MCF 10A (cell line): ENCODE measurements around the gene RRM2. TPM values are rescaled to one million over a fixed set of nuclear protein-coding genes. Genes with fewer than 3 reads are reported as not detected.
"Not testable (repeated sequence)": the region's sequence is repeated elsewhere in the genome, so short reads cannot be mapped to it uniquely, and the experiment has no call there.

ENCODE experiments used
- BruUV-seq: library from RNA; stranded (reverse); fragments of 400-500 nt; replicated peaks from 2 replicates; lab custom pipeline; 2021; lab: Mats Ljungman, UMichigan
- CTCF ChIA-PET: fragments of 300-600 bp; sonication (Branson Sonifier 250); formaldehyde crosslinking; extraction: SDS; loops from one replicate; lab custom pipeline; 2021; ENCODE audit warnings: antibody characterized with exemption, inconsistent platforms; lab: Yijun Ruan, JAX
- POLR2A ChIA-PET: fragments of 300-600, 350-650 bp; sonication (Branson Sonifier 250); formaldehyde crosslinking; extraction: SDS; loops from one replicate; lab custom pipeline; 2020; ENCODE audit warnings: antibody characterized with exemption, inconsistent platforms; lab: Yijun Ruan, JAX
- DNase-seq: peaks from one replicate; pipeline ENCODE4 v3.0.0-alpha.2; 2018; ENCODE audit not compliant: unreplicated experiment
- H3K27ac Mint-ChIP-seq: one replicate; pipeline ENCODE4 v1.8.0; 2022; ENCODE audit warnings: mild to moderate bottlenecking, low read depth, mixed read lengths; ENCODE audit not compliant: unreplicated experiment
- H3K27me3 Mint-ChIP-seq: one replicate; pipeline ENCODE4 v1.8.0; 2022; ENCODE audit warnings: mixed read lengths; ENCODE audit not compliant: insufficient read depth, unreplicated experiment
- H3K36me3 Mint-ChIP-seq: one replicate; pipeline ENCODE4 v1.8.0; 2022; ENCODE audit warnings: mild to moderate bottlenecking, moderate library complexity, mixed read lengths; ENCODE audit not compliant: insufficient read depth, unreplicated experiment
- H3K4me1 Mint-ChIP-seq: one replicate; pipeline ENCODE4 v1.8.0; 2022; ENCODE audit warnings: mixed read lengths; ENCODE audit not compliant: insufficient read depth, unreplicated experiment
- H3K4me3 Mint-ChIP-seq: one replicate; pipeline ENCODE4 v1.8.0; 2022; ENCODE audit warnings: mild to moderate bottlenecking, moderate library complexity, mixed read lengths; ENCODE audit not compliant: unreplicated experiment
- H3K9me3 Mint-ChIP-seq: one replicate; pipeline ENCODE4 v1.8.0; 2022; ENCODE audit warnings: mixed read lengths; ENCODE audit not compliant: unreplicated experiment
- intact Hi-C: fragments of 100-400 bp; cut with micrococcal nuclease; formaldehyde crosslinking; loops from 2 replicates; pipeline ENCODE4 v1.14.1; 2022
- total RNA-seq: library from RNA; stranded (reverse); gene quantifications from 2 replicates; pipeline ENCODE4 v1.2.3, GENCODE V29; 2022
- TF ChIP-seq, protein P1 (sequence below): fragments of 200-600 bp; IDR thresholded peaks from one replicate; pipeline ENCODE4 v1.8.0; 2022; ENCODE audit warnings: antibody characterized with exemption, mild to moderate bottlenecking; ENCODE audit not compliant: unreplicated experiment

RRM2 gene
- total RNA-seq, 1 experiment from 2014 or later = 41.8 TPM

DNA sequence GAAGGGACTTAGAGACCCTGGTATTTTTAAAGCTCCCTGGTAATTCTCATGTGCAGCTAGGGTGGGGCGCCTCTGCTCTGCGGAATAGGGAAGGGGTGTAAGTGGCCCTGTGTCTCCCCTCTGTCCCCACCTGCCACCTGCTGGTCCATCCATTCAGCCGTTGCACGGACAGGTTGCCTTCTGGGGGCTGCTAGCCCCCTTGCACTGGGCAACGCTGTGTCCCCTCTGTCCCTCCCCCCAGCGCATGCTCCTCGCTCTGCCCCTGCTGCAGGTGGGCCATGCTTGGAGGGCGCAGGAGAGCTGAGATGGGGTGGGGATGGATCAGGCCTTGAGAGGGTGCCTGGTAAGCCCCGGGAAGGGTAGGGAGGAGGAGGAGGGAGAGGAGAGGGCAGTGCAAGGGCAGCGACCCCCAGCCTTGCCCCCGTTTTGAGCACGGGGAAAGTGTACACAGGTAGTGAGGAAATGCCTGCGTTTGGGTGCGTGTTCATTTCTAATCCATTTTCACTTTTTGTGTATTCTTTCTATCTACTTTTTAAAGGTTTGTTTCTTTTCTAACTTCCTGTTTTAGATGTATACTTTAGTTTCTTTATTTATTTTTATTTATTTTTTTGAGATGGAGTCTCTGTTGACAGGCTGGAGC, 23.9 kb downstream of the RRM2 start:
- CTCF ChIA-PET = interaction anchor here (0.7 to 1.5 kb wide), 3 partner anchors 81 to 289 kb away, joined by 3 to 5 read pairs (median 3); no protein-coding TSS in a partner anchor
- no peak for DNase-seq
- no peaks in the 10 kb centered on the region for H3K27me3 Mint-ChIP-seq
- H3K4me1 Mint-ChIP-seq = no peaks in the 10 kb centered on the region
- no TSS peak for BruUV-seq
- H3K27ac Mint-ChIP-seq = no peak overlapping the region
- peaks cover 4% of the 10 kb centered on the region for H3K36me3 Mint-ChIP-seq
- intact Hi-C loops = no loop called here
- TF ChIP-seq, protein P1, sequence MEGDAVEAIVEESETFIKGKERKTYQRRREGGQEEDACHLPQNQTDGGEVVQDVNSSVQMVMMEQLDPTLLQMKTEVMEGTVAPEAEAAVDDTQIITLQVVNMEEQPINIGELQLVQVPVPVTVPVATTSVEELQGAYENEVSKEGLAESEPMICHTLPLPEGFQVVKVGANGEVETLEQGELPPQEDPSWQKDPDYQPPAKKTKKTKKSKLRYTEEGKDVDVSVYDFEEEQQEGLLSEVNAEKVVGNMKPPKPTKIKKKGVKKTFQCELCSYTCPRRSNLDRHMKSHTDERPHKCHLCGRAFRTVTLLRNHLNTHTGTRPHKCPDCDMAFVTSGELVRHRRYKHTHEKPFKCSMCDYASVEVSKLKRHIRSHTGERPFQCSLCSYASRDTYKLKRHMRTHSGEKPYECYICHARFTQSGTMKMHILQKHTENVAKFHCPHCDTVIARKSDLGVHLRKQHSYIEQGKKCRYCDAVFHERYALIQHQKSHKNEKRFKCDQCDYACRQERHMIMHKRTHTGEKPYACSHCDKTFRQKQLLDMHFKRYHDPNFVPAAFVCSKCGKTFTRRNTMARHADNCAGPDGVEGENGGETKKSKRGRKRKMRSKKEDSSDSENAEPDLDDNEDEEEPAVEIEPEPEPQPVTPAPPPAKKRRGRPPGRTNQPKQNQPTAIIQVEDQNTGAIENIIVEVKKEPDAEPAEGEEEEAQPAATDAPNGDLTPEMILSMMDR = no peak
- H3K9me3 Mint-ChIP-seq = no peaks in the 10 kb centered on the region
- no peak overlapping the region for H3K4me3 Mint-ChIP-seq
- POLR2A ChIA-PET = no interaction called here

- H3K27me3 Mint-ChIP-seq, BruUV-seq, H3K27ac Mint-ChIP-seq, DNase-seq, intact Hi-C loops, H3K4me1 Mint-ChIP-seq, H3K9me3 Mint-ChIP-seq, H3K36me3 Mint-ChIP-seq, H3K4me3 Mint-ChIP-seq: not testable (repeated sequence)
- ChIA-PET CTCF (interaction anchor here (0.7 kb wide), 1 partner anchor 80 kb away, joined by 3 read pairs; no protein-coding TSS in a partner anchor), POLR2A (interaction anchor here (0.6 kb wide), 1 partner anchor 253 kb away, joined by 3 read pairs; no protein-coding TSS in a partner anchor)
Measured at GRCh38 chr2:10147050-10147660, 24.6 kb downstream of the RRM2 start.

DNA sequence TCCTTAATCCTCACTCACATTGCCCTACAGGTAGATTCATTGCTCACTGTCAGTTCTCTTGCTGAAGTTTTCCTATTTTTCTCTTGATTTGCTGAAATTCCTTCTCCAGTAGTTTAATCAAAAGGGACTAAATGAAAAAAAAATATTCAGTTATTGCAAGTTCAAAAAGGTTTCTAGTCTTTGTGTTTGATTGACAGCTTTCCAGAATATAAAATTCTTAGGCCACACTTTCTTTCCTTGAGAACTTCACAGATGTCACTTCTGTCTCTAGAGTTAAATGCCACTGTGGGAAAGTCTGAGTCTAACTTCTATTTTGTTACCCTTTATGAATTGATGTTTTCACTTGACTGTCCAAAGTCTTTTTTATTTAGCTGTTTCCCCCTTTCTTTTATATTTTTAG, 25.7 kb downstream of the RRM2 start:
- H3K36me3 Mint-ChIP-seq = no peaks in the 10 kb centered on the region
- no peaks in the 10 kb centered on the region for H3K27me3 Mint-ChIP-seq
- H3K4me1 Mint-ChIP-seq = no peaks in the 10 kb centered on the region
- ChIA-PET CTCF (interaction anchor here (1.2 kb wide), 1 partner anchor 262 kb away, joined by 5 read pairs; no protein-coding TSS in a partner anchor), POLR2A (no interaction called here)
- no TSS peak for BruUV-seq
- intact Hi-C loops = no loop called here
- DNase-seq = no peak
- no peaks in the 10 kb centered on the region for H3K9me3 Mint-ChIP-seq
- TF ChIP-seq, protein P1 = no peak
- no peak overlapping the region for H3K27ac Mint-ChIP-seq
- no peak overlapping the region for H3K4me3 Mint-ChIP-seq

DNA sequence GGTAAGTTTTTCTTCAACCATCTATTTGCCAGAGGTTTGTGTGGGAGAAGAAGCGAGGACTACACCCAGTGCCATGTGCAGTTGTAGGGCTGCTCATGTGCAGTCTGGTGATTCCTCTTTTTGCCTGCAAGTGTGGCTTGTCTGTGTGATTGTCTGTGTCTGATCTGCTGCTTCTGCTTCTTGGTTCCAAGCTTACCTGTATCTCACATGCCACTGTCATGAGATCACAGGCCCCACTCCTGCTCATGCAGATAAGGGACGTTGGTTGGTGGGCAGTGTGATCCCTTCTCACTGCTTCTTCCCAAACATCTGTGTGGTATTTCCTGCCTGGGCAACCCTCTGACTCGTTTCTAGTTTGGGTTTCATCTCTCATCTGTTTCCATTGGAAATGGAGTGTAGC, 27.1 kb downstream of the RRM2 start:
- BruUV-seq = no TSS peak
- ChIA-PET CTCF (interaction anchor here (1.1 to 1.3 kb wide), 2 partner anchors 9 to 285 kb away, joined by 3 to 5 read pairs; no protein-coding TSS in a partner anchor), POLR2A (no interaction called here)
- no peak for DNase-seq
- no peak overlapping the region for H3K4me3 Mint-ChIP-seq
- no peaks in the 10 kb centered on the region for H3K36me3 Mint-ChIP-seq
- H3K4me1 Mint-ChIP-seq = no peaks in the 10 kb centered on the region
- intact Hi-C loops = no loop called here
- H3K27ac Mint-ChIP-seq = no peak overlapping the region
- no peaks in the 10 kb centered on the region for H3K9me3 Mint-ChIP-seq
- TF ChIP-seq, protein P1 = no peak
- H3K27me3 Mint-ChIP-seq = no peaks in the 10 kb centered on the region
